ENCODE results near the gene NTN5.

- no peak for TF ChIP-seq CTCF (IDR thresholded peaks at IDR 0.05)
- TF ChIP-seq POLR2AphosphoS5 (IDR thresholded peaks at IDR 0.05) = no peak
Observed at GRCh38 chr19:48639483-48640375, 33.1 kb downstream of the NTN5 start.
